DND-41 (cell line): ENCODE data around the gene IQSEC2.

ENCODE experiments used
- EZH2 ChIP-seq: IDR thresholded peaks from 3 replicates; pipeline ENCODE4 v1.6.1; 2012; ENCODE audit warnings: borderline replicate concordance, low read depth, mild to moderate bottlenecking, moderate library complexity, low read length, inconsistent platforms; ENCODE audit not compliant: severe bottlenecking
- TF ChIP-seq, protein P1 (sequence below): IDR thresholded peaks from 2 replicates; pipeline ENCODE4 v1.5.1; 2012; ENCODE audit warnings: borderline replicate concordance, low read length, moderate library complexity, mild to moderate bottlenecking; ENCODE audit not compliant: poor library complexity, severe bottlenecking; ENCODE audit errors: extremely low read depth

DNA sequence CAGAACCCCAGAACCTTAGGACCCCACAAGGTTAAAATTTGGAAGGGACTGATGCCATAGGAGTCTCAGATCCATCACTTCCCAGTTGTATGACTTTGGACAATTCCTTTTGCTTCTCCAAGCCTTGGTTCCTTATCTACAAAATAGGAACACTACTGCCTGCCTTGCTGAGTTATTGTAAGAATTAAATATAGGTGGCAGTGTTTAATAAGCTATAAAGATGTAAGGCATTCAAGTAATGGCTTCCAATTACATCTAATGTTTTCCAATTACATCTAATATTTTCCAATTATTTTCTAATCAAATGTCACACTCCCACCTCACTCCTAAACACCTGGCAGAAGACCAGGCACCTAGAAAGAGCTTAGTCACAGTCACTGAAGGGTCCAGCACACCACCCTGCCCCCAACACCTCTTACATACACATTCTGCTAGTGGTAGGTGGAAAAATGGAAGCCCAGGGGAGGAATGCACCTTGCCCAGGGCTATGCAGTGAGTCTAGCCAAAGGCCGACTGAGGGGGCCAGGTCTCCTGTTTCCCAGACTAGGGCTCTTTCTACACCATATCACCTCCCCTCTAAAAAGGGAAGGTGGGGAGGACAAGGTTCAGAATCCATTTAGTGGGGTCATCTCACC, 31.9 kb downstream of the IQSEC2 start:
- TF ChIP-seq, protein P1, sequence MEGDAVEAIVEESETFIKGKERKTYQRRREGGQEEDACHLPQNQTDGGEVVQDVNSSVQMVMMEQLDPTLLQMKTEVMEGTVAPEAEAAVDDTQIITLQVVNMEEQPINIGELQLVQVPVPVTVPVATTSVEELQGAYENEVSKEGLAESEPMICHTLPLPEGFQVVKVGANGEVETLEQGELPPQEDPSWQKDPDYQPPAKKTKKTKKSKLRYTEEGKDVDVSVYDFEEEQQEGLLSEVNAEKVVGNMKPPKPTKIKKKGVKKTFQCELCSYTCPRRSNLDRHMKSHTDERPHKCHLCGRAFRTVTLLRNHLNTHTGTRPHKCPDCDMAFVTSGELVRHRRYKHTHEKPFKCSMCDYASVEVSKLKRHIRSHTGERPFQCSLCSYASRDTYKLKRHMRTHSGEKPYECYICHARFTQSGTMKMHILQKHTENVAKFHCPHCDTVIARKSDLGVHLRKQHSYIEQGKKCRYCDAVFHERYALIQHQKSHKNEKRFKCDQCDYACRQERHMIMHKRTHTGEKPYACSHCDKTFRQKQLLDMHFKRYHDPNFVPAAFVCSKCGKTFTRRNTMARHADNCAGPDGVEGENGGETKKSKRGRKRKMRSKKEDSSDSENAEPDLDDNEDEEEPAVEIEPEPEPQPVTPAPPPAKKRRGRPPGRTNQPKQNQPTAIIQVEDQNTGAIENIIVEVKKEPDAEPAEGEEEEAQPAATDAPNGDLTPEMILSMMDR: no peak
- TF ChIP-seq EZH2: no peak
